HG03432 (cell line): ENCODE measurements around the gene FTCDNL1.

Source experiments
- ATAC-seq: cut with Tn5 transposase; IDR thresholded peaks from one replicate; pipeline ENCODE4 v1.9.1; 2021; ENCODE audit warnings: mild to moderate bottlenecking, moderate library complexity; ENCODE audit not compliant: unreplicated experiment

The FTCDNL1 gene

GRCh38 chr2:199842631-199843395 is 8.2 kb downstream of the FTCDNL1 start:
- ATAC-seq = no peak

- no peak for ATAC-seq
Observed at GRCh38 chr2:199841409-199841808, 9.6 kb downstream of the FTCDNL1 start.

DNA sequence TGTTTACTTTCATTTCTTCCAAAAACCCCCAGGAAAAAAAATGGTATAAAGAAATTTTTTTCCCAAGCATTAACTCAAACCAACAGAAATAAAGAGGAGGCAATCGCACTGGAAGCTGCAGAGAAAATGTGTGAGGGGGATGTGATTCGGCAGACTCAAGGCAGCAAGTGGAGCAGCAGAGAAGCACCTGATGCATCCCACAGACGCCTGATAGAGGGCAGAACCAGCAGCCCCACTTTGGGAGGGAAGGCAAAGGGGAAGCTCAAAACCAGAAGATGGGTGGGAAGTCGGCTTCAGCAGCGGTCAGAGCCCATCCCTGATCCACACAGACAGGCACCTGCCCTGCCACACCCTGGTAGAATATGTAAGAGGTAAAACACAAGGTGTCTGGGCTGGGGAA is 12.6 kb downstream of the FTCDNL1 start:
- ATAC-seq = no peak

DNA sequence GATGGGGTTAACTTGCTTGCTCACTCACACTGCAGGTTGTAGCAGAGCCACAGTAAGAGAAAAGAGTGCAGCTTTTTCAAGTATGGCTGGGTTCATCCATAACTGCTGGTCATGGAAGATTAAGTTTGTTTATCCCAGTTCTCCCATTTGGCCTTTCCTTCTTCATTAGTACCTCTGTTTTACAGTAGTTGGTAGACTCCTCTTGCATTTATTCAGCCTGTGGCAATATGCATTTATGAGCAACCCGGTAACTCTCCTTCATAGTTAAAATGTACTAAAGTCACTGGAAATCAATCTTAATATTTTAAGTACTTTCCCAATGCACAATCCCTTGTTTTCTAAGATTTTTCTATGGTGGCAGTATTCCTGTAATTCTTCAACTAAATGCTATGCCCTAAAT is 14.0 kb downstream of the FTCDNL1 start:
- no peak for ATAC-seq

GRCh38 chr2:199833525-199833924 is 17.5 kb downstream of the FTCDNL1 start:
- ATAC-seq = no peak

DNA sequence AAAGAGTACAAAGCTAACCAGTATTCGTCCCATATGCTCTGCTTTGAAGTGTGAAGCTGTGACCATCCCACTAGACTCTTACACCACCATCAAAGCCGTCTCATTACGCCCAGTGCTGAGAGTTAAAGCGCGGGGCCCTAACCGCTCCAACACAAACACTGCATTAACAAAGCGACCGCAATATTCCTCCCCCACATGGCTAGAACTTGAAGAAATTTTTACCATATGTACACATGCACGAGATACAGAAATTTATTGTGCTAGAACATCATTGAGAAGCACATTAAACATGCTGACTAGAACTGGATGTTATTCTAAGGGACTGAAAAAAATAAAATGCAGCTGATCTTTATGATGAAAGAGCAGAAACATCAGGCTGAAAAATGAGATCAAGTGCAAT is 20.5 kb downstream of the FTCDNL1 start:
- no peak for ATAC-seq

GRCh38 chr2:199829628-199830027 is 21.4 kb downstream of the FTCDNL1 start:
- ATAC-seq = no peak

DNA sequence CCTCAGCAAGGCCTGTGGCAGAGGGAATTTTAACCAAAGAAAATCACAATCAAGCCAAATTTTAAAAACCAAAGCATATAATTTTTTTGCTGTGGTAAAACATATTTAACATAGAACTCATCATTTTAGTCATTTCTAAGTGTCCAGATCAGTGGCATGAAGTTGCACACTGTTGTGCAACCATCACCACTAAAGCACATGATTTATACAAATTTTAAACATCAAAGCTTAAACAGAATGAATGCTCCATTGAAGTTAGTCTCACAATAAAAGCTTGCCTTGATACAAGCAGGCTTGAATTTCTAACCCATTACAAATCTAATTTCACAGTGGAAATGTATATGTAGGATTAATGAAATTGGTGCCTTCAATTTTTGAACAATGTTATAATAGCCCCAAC is 31.2 kb downstream of the FTCDNL1 start:
- no peak for ATAC-seq

DNA sequence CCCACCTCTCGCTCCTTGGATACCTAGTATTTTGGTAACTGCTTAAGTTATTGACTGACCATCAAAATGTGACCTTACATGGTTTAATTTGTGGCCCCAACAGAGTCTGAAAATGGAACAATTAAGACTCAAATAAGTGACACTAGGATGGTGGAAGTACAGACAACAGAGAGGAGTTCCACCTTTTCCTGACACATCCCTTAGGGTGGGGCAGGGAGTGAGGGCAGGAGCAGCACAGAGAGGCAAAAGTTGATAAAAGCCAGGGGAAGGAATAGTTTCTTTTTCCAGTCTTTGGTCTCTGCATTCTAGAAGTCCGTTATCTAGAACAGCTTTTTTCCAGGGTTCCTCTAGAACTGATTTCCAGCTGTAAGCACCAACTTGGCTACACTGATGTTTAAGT is 32.2 kb downstream of the FTCDNL1 start:
- ATAC-seq = no peak

- no peak for ATAC-seq
Observed at GRCh38 chr2:199818026-199818425, 33.0 kb downstream of the FTCDNL1 start.

DNA sequence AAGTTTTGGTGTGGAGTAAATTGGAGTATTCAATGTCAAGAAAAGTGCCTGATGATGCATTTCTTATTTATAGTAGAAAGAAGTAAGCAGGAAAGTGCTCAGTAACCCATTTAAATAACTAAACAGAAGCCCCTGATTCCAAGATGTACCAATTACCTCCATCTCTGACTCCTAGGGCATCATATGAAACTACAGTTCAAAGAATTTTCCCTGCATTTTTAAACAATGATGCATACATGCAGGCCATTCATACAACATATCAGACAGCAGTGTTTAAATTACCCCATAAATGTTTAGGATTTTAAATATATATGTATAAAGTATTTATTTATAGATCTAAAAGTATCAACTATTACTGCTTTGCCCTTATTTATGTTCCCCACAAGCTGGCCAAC is 36.2 kb downstream of the FTCDNL1 start:
- ATAC-seq = no peak

- no peak for ATAC-seq
Observed at GRCh38 chr2:199814101-199814816, 36.7 kb downstream of the FTCDNL1 start.

DNA sequence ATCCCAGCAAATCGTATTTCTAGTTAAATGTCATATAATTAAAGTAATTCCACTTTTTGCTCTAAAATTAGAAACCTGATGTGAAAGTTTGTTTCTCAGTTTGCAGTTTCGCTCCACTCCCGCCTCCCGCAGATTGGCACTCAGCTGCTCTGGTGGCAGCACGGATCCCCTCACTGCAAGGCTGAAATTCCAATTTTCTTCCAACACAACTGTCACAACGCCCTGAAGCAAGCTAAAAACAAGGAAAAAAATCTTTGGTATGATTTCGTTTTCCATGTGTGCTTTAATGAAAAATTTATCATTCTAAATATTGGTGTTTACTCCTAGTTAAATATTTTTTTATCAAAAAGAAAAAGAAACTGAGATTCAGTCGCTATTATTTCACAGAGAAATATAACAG is 38.5 kb downstream of the FTCDNL1 start:
- no peak for ATAC-seq

GRCh38 chr2:199811346-199811745 is 39.6 kb downstream of the FTCDNL1 start:
- ATAC-seq = no peak

DNA sequence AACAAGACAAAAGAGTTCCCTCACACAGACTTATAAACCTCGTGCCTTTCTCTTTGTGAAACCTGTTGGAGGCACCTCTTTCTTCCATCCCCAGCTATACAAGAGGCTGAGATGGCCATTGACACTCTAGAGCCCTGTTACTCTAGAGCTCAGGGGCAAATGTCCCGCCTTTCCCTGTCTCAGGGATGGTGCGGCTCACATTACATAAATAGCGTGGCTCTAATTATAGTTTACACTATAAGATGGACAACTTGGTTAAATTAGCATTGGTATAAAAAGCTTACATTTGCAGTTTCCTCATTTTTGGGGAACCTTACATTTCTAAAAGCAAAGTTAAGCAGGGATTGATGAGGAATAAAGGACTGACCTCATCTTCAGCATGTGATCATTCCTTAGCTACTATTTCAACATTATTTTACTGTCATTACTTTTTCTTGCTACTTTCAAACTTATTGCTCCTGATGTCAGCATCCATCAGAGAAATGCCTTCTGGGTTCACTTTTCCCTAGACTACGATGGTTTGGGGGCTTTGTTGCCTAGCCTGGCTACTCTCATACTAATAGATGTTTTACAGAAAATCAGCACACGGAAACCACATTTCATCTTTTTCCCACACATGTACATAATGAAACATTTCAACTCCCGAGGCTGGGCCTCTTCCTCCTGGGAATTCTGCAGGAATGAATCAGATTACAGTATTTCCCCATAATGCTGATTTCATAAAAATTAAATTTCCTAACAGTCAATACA is 40.4 kb downstream of the FTCDNL1 start:
- no peak for ATAC-seq

- no peak for ATAC-seq
Observed at GRCh38 chr2:199807966-199808365, 43.0 kb downstream of the FTCDNL1 start.

- no peak for ATAC-seq
Observed at GRCh38 chr2:199806179-199806578, 44.8 kb downstream of the FTCDNL1 start.

DNA sequence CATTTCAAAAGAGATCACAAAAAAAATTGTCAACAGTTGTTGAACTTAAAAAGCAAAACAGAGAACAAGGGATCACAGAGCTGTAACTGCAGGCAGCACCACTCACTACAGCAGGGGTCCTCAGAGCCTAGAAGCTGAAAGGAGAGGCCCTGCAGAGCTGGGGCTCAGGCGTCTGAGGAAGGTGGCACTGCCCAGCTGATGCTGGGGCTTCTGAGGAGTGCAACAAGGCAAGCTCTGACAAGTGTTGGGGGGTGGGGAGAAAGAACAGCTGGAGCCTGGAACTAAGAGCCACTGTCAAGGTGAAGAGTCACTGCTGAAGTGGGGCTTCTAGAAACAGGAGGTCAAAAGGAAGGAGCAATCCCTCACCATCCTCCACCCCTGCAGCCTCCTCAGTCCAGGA is 46.2 kb downstream of the FTCDNL1 start:
- no peak for ATAC-seq

DNA sequence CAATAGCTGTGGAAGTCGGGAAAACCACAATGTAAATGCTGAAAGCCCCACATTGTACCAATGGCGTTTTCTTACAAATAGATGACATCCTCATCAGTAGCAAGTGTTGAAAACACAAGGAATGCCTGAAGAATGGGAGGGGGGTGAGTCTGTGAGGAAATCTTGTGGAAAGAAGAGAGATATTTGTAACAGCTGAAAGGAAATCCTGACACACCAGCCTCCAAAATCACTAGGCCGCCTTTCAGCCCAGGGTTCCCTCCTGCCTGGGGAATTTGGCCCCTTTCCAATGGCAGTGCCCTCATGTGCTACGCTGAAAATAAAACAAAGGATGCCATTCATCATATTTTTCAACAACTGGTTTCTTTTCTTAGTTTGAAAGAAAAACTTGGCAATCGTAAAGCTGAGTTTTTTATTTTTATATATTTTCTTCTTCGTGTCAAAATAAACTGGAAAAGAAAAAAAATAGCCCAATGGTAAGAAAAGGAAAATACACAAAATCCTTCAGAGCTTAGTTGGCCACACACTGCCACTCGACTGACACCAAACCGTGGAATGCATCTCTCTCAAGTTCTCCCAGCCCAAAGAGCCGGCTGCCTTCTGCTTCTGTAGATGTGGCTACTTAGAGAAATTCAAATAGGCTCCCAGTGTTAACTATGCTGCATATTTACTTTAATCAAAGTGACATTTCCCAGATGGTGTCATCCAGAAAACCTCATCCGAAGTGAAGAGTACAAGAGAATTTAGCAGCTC is 52.0 kb downstream of the FTCDNL1 start:
- no peak for ATAC-seq

DNA sequence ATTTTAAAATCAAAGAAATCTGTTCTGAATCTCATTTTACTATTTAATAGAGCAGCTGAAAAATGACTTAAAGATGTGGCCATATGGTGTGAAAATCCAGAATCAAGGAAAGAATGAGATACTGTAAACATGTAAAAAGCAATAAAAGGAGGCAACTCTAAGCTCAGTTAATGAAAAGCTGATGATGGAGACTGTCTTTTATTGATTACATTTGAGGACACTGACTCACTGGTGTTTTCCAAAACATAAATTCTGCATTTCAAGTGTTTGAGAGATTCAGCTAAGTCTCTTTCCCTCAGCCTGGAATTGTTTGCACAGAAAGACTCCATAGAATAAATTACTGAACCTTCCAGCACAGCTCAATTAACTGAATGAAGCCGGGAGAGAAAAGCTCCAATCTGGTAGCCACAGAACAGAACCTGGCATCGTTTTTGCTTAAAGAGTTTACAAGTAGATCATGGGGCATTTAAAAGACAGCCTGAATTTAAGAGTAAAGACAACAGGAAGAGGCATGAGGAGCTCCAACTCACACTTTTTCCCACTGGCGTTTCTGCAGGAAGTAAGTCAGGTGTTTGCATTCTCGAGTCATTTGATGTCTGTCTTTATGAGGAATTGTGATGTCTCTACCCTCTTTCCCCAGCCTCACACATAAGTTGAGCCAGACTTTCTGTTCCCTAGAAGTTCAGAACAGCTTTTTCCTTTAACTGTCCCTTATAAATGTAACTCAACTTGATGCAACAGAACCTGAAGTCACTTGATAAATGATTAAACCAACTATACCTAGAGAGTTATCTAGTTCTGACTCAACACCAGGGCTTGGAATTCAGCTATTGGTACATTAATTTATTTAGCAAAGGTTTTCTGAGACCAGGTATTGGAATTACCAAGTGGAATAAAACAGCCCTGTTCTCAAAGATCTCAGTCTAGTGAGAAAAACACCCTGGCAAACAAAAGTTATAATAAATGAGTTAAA is 53.3 kb downstream of the FTCDNL1 start:
- ATAC-seq = peak; percentile 69
